Sciatic nerve (tissue), 2 donors: ENCODE results near the gene SYNE1. TPM values are rescaled to one million over a fixed set of nuclear protein-coding genes. Genes with fewer than 3 reads are reported as not detected.
"Not testable (repeated sequence)": the region's sequence is repeated elsewhere in the genome, so short reads cannot be mapped to it uniquely, and the experiment has no call there.

Experiments
- ATAC-seq: fragments of 200-7000 bp; cut with Tn5 transposase; one replicate; pipeline ENCODE4 v1.9.1; 2020; ENCODE audit warnings: mild to moderate bottlenecking, moderate library complexity
- DNase-seq: peaks from one replicate; pipeline ENCODE4 v3.0.0-alpha.2; 2020; ENCODE audit warnings: low spot score
- intact Hi-C: fragments of 100-400 bp; cut with DNase I; formaldehyde crosslinking; loops from one replicate; pipeline ENCODE4 v1.14.2; 2022
- total RNA-seq: library from RNA; stranded (reverse); fragmentation: NEBNext Ultra II Directional; extraction: Animal tissue kit (Norgen Biotek cat#: 25700); gene quantifications from one replicate; pipeline ENCODE4 v1.2.1, GENCODE V29; 2021
- donor health status: DM: no; HTN: no; CAD: no.
- donor health status: DM: no; HTN: no; CAD: no.

The SYNE1 gene
- total RNA-seq, 1 donor from 2014 or later = 142 TPM

- DNase-seq (no peak), ATAC-seq (no peak)
- intact Hi-C loops = no loop called here
Measured at GRCh38 chr6:152457949-152458624, 179.1 kb downstream of the SYNE1 start.

DNA sequence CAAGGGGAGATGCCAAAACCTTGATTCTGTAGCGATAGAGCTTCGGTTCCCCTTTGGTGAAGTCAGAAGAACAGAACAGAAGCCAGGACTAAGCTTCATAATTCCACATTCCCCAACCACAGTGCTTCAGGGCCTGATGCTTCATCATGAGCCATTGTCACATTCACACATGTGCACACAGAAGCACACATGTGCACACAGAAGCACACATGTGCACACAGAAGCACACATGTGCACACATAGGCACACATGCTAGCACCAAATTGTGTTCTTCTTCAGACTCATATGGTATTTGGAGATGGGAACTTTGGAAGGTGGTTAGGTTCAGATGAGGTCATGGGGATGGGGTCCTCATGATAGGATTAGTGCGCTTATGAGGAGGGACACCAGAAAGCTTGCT is 183.2 kb downstream of the SYNE1 start:
- no peak for DNase-seq
- ATAC-seq = no peak
- intact Hi-C loops = no loop called here

DNA sequence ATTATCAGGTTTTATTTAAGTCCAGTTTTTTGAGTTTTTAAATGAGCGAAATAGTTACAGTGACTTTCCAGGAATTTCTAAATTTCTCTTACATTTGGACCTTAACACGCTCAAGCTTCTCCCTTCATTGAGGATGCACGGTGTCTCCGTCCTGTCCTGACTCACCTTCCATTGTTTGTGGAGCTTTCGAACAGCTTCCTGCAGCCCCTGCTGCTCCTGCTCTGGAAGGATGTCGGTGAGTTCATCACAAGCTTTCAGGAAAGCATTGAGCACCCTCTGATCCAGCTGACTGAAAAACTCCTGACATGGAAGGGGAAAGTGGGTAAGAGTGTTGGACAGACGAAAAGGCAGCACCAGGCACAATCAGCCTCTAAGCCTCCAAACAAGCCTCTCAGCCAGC is 183.7 kb downstream of the SYNE1 start:
- ATAC-seq (no peak), DNase-seq (no peak)
- intact Hi-C loops = no loop called here

- DNase-seq (no peak), ATAC-seq (no peak)
- intact Hi-C loops = no loop called here
Measured at GRCh38 chr6:152452639-152453038, 184.5 kb downstream of the SYNE1 start.

- intact Hi-C loops = no loop called here
- DNase-seq = no peak
- no peak for ATAC-seq
Measured at GRCh38 chr6:152450519-152450918, 186.6 kb downstream of the SYNE1 start.

DNA sequence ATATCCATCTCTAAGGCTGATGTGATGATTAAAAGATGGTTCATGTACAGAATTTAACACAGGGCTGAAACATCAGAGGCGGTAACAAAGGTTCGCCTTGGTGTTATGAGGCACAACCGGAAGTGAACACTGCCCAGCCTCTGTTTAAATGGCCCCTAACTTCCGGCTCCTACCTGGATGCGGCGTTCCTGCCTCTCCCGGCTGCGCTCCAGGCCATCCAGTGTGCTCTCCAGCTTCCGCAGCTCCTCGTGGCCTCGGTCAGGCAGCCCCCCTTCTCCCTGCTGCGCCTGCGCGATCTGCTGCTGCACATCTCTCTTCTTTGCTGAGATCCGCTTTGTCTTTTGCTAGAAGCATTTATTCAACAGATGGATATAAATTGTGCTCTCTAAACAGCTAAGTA is 195.3 kb downstream of the SYNE1 start:
- DNase-seq (no peak), ATAC-seq (no peak)
- intact Hi-C loops = no loop called here

- intact Hi-C loops = no loop called here
- ATAC-seq (no peak), DNase-seq (no peak)
Measured at GRCh38 chr6:152435816-152436215, 201.3 kb downstream of the SYNE1 start.

- DNase-seq = no peak
- no peak for ATAC-seq
- intact Hi-C loops = no loop called here
Measured at GRCh38 chr6:152432758-152433157, 204.4 kb downstream of the SYNE1 start.

DNA sequence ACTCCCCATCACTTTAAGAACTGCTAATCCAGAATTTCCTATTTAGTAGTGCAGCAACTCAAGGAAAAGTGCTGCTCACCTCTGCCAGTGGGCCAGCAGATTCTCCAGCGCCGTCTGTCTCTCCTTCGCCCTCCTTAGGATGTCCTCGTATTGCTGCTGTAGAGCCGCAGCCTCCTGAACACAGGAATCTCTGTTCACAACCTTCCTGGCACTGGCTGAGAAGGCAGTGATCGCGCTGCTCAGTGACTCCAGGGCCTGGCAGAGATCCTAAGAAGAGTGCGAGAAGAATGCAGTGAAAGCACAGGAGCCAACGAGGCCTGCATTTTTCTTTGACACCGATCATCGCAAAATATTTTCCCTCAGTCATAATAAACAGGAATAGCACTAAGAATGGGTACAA is 209.0 kb downstream of the SYNE1 start:
- no peak for DNase-seq
- no peak for ATAC-seq
- intact Hi-C loops = no loop called here

DNA sequence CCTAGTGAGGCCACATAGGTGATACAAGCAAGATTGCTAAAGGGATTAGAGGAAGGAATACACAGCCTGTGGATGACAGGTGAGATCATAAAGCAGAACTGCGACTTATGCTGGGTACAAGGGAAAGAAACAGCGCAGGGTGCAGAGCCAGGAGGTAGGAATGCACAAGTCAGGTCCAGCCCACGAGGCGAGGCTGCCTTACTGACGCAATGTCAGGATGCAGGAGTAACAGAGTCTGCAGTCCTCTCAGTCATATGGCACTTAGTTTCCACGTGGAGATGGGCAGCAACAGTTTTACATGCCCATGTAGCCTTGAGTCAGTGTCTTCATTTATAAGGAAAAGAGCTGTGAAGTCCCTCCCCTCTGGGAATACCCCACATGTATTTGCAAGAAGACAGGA is 210.9 kb downstream of the SYNE1 start:
- intact Hi-C loops = no loop called here
- no peak for ATAC-seq
- no peak for DNase-seq

GRCh38 chr6:152423216-152424103 is 213.7 kb downstream of the SYNE1 start:
- DNase-seq (no peak), ATAC-seq (no peak)
- intact Hi-C loops = no loop called here

DNA sequence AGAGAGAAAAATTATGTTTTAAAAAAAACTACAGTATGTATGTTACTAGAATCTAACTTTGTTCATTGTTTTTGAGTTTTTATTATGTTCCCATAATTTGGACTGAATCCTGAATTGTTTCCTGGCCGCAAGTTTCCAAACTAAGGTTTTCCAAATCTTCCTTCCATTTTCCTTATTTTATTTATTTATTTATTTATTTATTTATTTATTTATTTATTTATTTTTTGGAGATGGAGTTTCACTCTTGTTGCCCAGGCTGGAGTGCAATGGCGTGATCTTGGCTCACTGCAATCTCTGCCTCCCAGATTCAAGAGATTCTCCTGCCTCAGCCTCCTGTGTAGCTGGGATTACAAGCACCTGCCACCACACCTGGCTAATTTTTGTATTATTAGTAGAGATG is 215.7 kb downstream of the SYNE1 start:
- ATAC-seq, intact Hi-C loops, DNase-seq: not testable (repeated sequence)

DNA sequence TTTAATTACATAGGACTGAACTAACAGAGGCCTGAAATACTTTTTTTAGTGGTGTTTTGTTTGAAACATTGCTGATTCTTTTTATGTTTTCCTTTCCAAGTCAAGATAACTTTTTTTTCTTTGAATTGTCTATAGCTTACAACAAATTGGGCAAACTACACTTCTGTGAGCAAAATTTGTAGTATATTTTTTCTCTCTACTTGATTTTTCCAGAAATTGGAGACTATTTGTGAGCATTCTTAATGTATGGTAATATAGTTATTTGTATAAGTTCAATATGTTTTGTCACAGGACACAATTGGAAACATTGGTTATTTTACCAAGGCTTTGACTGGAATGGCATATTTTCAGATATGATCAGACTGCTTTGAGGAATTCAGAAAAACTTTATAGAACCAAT is 216.5 kb downstream of the SYNE1 start:
- ATAC-seq (no peak), DNase-seq (no peak)
- intact Hi-C loops = no loop called here

GRCh38 chr6:152418551-152418950 is 218.6 kb downstream of the SYNE1 start:
- DNase-seq (no peak), ATAC-seq (no peak)
- intact Hi-C loops = no loop called here

DNA sequence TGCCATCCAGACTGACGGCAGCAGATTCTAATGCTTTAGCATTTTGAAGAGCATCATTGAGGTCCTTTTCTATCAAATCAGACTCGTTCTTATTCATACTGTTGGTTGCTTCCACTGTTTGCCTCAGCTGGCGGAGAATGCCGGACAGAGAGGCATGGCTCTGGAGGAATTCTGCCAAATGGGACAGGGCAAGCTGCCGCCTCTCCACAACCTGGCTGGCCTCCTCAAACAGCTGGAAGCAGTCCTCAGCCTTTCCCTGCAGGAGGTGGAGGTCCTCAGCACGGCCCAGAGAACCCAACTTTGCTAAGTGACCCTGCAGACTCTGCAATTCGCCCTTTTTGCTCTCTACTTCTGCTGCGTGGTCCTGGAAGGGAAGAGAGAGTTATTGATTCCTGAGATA is 220.5 kb downstream of the SYNE1 start:
- no peak for DNase-seq
- no peak for ATAC-seq
- intact Hi-C loops = no loop called here

GRCh38 chr6:152404936-152405595 is 232.1 kb downstream of the SYNE1 start:
- intact Hi-C loops = no loop called here
- ATAC-seq (no peak), DNase-seq (no peak)

DNA sequence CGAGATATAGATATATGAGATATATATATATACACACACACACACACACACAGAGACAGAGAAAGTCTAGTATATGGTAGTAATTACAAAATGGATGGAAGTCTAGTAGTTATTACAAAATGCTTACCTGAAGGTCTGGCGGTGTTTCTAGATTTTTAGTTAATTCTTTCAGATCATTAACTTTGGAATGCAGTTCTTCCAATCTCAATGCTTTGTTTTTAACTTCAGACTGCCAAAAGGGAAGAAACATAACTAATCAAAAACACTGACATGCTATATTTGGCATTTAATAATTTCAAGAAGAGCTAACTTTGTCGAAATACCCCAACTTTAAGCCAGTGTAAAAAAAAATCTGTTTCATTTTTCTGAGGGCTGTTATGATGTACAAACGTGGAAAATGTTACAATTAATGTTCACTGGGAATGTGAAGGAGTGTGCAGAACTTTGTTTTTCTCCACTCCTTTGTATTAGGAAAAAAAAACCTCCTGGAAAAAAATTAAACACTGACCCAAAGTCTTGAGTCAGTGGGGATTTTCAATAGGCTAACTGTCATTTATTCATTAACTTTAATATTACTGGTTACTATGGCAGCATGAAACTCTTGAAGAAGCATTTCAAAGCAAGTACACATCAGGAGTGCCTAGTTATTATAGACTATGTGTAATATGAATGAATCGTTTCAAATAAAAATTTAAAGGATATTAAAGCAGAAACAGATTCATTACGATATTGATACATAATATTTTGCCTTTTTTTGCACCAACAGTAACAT is 232.9 kb downstream of the SYNE1 start:
- no peak for ATAC-seq
- intact Hi-C loops = no loop called here

DNA sequence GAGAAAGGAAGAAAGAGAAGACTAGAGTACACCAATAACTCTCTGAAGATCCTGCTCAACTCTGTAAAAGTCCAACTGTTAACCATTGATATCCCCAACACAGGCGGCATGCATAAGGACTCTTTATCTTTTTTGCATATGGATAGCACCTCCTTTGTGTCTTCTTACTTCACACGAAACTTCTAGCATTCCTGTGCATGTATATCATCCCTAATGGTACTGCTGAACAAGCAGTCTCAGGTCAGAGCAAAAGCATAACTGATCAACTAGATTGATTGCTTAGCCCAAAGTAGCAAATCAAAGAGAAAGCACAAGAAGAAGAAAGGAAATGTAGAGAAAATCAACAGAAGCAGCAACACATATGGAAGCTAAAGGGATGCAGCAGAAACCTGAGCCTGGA is 234.4 kb downstream of the SYNE1 start:
- DNase-seq (no peak), ATAC-seq (no peak)
- intact Hi-C loops = no loop called here

More for the DNA sequence above, 232.9 kb downstream of the SYNE1 start:
- DNase-seq = no peak

DNA sequence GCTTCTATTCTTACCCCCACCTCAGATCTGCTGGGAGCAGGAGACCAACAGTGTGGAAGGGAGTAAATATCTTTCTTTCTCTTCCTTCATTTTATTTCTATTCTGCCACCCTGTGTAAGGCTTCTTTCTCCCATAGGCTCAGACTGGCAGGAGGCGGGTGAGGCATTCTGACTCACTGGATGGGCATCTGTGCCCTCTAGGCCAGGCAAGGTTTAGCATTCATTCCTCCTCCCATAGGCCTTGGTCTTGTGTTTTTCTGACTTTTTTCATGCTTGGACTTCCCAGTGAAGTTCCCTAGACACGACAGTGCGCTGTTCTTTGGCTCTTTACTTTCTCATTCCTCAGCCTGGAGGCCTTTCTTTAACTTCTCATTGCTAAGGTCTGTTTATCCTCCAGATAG is 235.2 kb downstream of the SYNE1 start:
- no peak for DNase-seq
- no peak for ATAC-seq
- intact Hi-C loops = no loop called here
